Activated CD4-positive, alpha-beta T cell treated with anti-CD3 and anti-CD28 coated beads, Interleukin-2, amount 10 ng/mL, durations not matched to agents 24 days and 14 days (primary cell): ENCODE measurements around the gene CDH4. TPM values are rescaled to one million over a fixed set of nuclear protein-coding genes. Genes with fewer than 3 reads are reported as not detected.

Experiments used
- DNase-seq: peaks from one replicate; pipeline ENCODE4 v3.0.0; 2022
- H3K27ac Mint-ChIP-seq: one replicate; pipeline ENCODE4 v1.8.0; 2022; ENCODE audit warnings: mild to moderate bottlenecking, mixed read lengths
- H3K27me3 Mint-ChIP-seq: one replicate; pipeline ENCODE4 v1.8.0; 2022; ENCODE audit warnings: mixed read lengths
- H3K36me3 Mint-ChIP-seq: one replicate; pipeline ENCODE4 v1.8.0; 2022; ENCODE audit warnings: low read depth, mild to moderate bottlenecking, mixed read lengths
- H3K4me1 Mint-ChIP-seq: one replicate; pipeline ENCODE4 v1.8.0; 2021; ENCODE audit warnings: mixed read lengths
- H3K4me3 Mint-ChIP-seq: one replicate; pipeline ENCODE4 v1.8.0; 2022; ENCODE audit warnings: mild to moderate bottlenecking, moderate library complexity, mixed read lengths
- H3K9me3 Mint-ChIP-seq: one replicate; pipeline ENCODE4 v1.8.0; 2021; ENCODE audit warnings: mixed read lengths
- intact Hi-C: fragments of 100-400 bp; cut with micrococcal nuclease; formaldehyde crosslinking; loops from one replicate; pipeline ENCODE4 v1.15.1; 2023
- total RNA-seq: library from RNA; stranded (reverse); gene quantifications from 2 replicates; pipeline ENCODE4 v1.2.3, GENCODE V29; 2022

Gene CDH4
- total RNA-seq, 1 donor from 2014 or later: not detected

DNA sequence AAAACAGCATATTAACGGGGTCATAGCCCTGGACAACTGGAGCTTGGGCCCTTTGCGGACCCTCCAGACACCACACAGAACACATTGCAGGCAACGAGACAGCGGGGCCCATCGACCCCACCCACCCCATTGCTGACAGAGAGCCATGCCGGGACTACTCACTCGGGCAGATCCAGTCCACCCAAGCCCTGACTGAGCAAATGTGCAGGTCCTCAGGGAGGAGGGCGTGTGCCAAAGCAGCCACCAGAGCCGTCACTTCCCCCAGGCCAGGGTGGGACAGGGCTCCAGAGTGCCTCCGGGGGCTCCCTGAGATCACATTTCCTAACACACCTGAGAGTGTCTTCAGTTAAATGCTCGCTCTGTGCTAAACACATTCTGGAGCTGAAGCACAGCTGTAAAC, 114.9 kb downstream of the CDH4 start:
- H3K27ac Mint-ChIP-seq: no peak overlapping the region
- no peaks in the 10 kb centered on the region for H3K27me3 Mint-ChIP-seq
- H3K36me3 Mint-ChIP-seq: no peaks in the 10 kb centered on the region
- H3K9me3 Mint-ChIP-seq: no peaks in the 10 kb centered on the region
- no peak overlapping the region for H3K4me3 Mint-ChIP-seq
- intact Hi-C loops: no loop called here
- DNase-seq: no peak
- no peaks in the 10 kb centered on the region for H3K4me1 Mint-ChIP-seq

DNA sequence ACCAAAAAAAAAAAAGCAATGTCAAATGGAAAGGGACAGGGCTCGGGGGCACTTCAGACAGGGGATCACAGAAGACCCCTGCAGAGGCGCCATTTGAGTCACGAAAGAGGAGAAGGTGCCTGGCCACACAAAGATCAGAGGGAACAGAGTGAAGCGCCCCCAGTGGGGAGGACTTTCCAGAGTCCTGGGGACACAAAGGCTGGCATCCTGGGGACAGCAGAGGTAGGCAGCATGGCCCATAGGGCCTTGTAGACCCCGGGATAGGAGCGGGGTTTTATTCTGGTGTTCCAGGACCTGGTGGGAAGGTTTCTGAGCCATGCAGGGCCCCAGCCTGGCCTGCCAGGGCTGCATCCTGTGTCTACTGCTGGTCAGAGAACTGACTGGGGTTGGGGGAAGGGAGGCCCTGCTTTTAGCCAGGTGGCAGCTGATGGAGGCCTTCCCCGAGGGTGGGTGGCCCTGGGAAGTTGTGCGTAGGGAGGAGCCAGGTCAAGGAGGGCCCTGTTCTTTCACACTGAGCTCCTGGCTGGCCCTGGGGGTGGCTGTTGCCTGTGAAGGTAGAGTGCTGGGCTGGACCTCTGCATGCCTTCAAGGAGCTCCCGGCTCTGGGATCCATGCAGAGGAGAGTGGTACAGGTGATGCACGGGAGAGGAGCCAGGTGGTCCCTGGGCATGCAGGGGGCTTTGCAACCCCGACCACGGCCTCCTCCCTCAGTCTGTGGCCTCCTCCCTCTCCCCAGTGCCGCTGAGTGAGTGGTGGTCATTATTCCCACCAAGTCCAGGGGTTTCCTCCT, 117.9 kb downstream of the CDH4 start:
- H3K4me1 Mint-ChIP-seq: no peaks in the 10 kb centered on the region
- no peak overlapping the region for H3K4me3 Mint-ChIP-seq
- no peaks in the 10 kb centered on the region for H3K36me3 Mint-ChIP-seq
- no peaks in the 10 kb centered on the region for H3K9me3 Mint-ChIP-seq
- DNase-seq: no peak
- no peak overlapping the region for H3K27ac Mint-ChIP-seq
- H3K27me3 Mint-ChIP-seq: no peaks in the 10 kb centered on the region
- intact Hi-C loops: no loop called here

DNA sequence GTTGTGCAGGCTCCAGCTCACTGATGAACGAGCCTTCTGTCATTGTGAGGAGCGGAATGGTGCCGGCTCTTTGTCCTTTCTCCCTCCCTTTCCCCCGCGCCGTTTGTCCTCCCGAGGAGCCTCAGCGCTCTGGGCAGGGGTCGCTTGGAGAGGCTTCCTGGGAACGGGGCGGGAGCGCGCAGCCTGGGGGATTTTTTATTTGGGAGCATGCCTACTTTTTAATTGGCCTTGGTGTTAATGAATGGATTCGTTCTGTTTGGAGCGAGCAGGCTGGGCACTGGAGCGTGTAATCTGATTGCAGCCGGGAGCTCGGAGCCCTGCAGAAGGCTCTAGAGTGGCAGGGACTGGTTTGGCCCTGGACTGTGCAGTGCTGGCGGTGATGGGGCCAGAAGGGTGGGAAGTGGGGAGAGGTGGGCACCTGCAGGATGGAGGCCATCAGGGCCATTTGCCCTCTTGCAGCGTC, 118.8 kb downstream of the CDH4 start:
- no peaks in the 10 kb centered on the region for H3K4me1 Mint-ChIP-seq
- no peak overlapping the region for H3K27ac Mint-ChIP-seq
- no peaks in the 10 kb centered on the region for H3K36me3 Mint-ChIP-seq
- H3K4me3 Mint-ChIP-seq: no peak overlapping the region
- H3K9me3 Mint-ChIP-seq: no peaks in the 10 kb centered on the region
- H3K27me3 Mint-ChIP-seq: no peaks in the 10 kb centered on the region
- no peak for DNase-seq
- intact Hi-C loops: no loop called here

DNA sequence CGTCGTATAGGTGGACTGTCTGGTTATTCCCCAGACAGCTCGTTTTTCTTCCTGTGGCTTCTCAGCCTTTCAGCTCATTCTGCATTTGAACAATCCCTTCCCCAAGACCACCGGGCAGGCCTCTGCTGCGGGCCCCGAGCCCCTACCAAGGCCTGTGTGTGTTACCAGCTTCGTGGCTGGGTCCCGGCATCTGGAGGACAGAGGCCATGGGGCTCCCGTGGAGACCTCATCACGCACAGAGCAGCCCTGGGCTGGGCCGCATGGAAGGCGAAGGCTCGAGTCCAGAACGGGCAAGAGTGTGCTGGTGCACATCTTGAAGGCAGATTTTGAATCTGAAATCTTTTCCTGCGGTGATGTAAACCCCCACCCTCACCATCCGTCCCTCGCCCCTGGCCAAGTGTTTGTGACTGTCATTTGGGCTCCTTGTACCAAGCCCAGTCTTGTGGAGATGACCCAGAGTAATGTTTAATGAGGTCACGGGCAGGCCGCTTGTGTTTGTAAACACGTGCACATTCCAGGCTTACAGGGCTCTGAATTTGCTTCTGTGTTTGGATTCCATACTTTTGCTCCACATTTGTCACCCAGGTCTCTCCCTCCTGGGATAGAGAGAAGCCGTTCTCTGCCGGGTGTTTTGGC, 119.6 kb downstream of the CDH4 start:
- no peaks in the 10 kb centered on the region for H3K36me3 Mint-ChIP-seq

GRCh38 chr20:61372137-61373054, 120.3 kb downstream of the CDH4 start:
- H3K36me3 Mint-ChIP-seq: no peaks in the 10 kb centered on the region
- no peak for DNase-seq
- intact Hi-C loops: no loop called here
- no peaks in the 10 kb centered on the region for H3K27me3 Mint-ChIP-seq
- no peak overlapping the region for H3K4me3 Mint-ChIP-seq
- H3K27ac Mint-ChIP-seq: no peak overlapping the region
- no peaks in the 10 kb centered on the region for H3K9me3 Mint-ChIP-seq
- H3K4me1 Mint-ChIP-seq: no peaks in the 10 kb centered on the region

More for the DNA sequence above, 119.6 kb downstream of the CDH4 start:
- Mint-ChIP-seq H3K4me1 (no peaks in the 10 kb centered on the region), H3K27ac (no peak overlapping the region), H3K9me3 (no peaks in the 10 kb centered on the region), H3K4me3 (no peak overlapping the region), H3K27me3 (no peaks in the 10 kb centered on the region)
- no peak for DNase-seq
- intact Hi-C loops: no loop called here

GRCh38 chr20:61373055-61373399, 121.0 kb downstream of the CDH4 start:
- H3K9me3 Mint-ChIP-seq: no peaks in the 10 kb centered on the region
- no peak for DNase-seq
- no peaks in the 10 kb centered on the region for H3K4me1 Mint-ChIP-seq
- H3K27me3 Mint-ChIP-seq: no peaks in the 10 kb centered on the region
- intact Hi-C loops: no loop called here
- H3K36me3 Mint-ChIP-seq: no peaks in the 10 kb centered on the region
- no peak overlapping the region for H3K4me3 Mint-ChIP-seq
- H3K27ac Mint-ChIP-seq: no peak overlapping the region

GRCh38 chr20:61373956-61374545, 122.0 kb downstream of the CDH4 start:
- Mint-ChIP-seq H3K4me3 (no peak overlapping the region), H3K27me3 (no peaks in the 10 kb centered on the region), H3K9me3 (no peaks in the 10 kb centered on the region), H3K4me1 (no peaks in the 10 kb centered on the region), H3K27ac (no peak overlapping the region), H3K36me3 (no peaks in the 10 kb centered on the region)
- intact Hi-C loops: no loop called here
- DNase-seq: no peak

DNA sequence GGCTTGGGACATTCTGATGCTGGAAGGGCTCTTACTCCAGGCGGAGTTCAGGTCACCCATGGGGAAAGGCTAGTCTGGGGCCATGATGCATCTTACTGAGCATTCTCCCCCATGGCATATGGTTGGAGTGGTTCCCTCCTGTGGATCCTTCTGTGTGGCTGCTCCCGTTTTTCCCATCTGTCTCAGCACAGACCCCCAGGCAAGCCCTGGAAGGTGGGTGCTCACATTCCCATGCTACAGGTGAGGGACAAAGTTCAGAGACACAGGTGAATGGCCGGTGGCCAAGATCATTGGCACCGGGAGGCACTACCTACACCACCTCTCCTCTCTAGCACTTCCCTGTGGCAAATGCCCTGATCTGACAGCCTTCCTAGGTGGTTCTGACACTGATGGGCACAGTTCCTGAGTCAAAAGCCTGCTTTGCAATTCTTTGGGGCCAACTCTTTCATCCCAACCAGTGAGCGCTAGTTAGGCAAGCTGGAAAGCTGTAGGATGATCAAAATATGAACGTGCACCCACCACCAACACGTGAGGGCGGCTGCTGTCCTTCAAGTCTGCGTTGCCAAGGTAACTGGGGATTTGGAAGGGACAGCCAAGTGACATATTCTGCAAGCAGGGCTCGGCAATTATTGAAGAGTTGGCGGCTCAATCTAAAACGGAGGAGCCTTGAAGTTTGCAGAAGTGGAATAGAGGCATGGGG, 124.6 kb downstream of the CDH4 start:
- H3K36me3 Mint-ChIP-seq: no peaks in the 10 kb centered on the region
- H3K27me3 Mint-ChIP-seq: no peaks in the 10 kb centered on the region
- no peak overlapping the region for H3K4me3 Mint-ChIP-seq
- DNase-seq: no peak
- no peaks in the 10 kb centered on the region for H3K9me3 Mint-ChIP-seq
- intact Hi-C loops: no loop called here
- H3K27ac Mint-ChIP-seq: no peak overlapping the region
- no peaks in the 10 kb centered on the region for H3K4me1 Mint-ChIP-seq

GRCh38 chr20:61378694-61379355, 126.8 kb downstream of the CDH4 start:
- no peak overlapping the region for H3K27ac Mint-ChIP-seq
- no peaks in the 10 kb centered on the region for H3K36me3 Mint-ChIP-seq
- H3K27me3 Mint-ChIP-seq: no peaks in the 10 kb centered on the region
- intact Hi-C loops: no loop called here
- DNase-seq: no peak
- no peaks in the 10 kb centered on the region for H3K9me3 Mint-ChIP-seq
- no peak overlapping the region for H3K4me3 Mint-ChIP-seq
- H3K4me1 Mint-ChIP-seq: no peaks in the 10 kb centered on the region

- no peak for DNase-seq
- Mint-ChIP-seq H3K9me3 (no peaks in the 10 kb centered on the region), H3K4me3 (no peak overlapping the region), H3K36me3 (no peaks in the 10 kb centered on the region), H3K4me1 (no peaks in the 10 kb centered on the region), H3K27me3 (no peaks in the 10 kb centered on the region), H3K27ac (no peak overlapping the region)
- intact Hi-C loops: no loop called here
These were observed 128.0 kb downstream of the CDH4 start for GRCh38 chr20:61379898-61380544.

GRCh38 chr20:61380545-61380915, 128.5 kb downstream of the CDH4 start:
- Mint-ChIP-seq H3K9me3 (no peaks in the 10 kb centered on the region), H3K36me3 (no peaks in the 10 kb centered on the region), H3K4me3 (no peak overlapping the region), H3K4me1 (no peaks in the 10 kb centered on the region), H3K27me3 (no peaks in the 10 kb centered on the region), H3K27ac (no peak overlapping the region)
- intact Hi-C loops: no loop called here
- DNase-seq: no peak

DNA sequence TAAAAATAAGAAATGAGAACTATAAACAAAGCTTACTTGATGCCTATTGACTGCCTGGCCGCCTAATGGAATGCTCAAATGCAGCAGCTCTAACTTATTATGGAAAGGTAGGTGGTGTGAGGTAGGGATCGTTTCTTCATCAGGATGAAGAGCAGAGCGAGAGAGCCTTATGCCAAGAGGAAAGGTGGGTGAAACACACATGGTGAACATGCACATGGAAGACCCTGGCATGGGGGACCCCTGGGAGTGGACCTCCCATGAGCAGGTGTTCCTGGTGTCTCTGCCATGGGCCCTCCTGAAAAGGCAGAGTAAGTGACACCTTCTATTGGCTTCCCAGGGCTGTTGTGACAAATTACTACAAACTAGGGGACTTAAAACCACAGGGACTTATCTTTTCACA, 130.1 kb downstream of the CDH4 start:
- intact Hi-C loops: no loop called here
- no peaks in the 10 kb centered on the region for H3K27me3 Mint-ChIP-seq
- no peaks in the 10 kb centered on the region for H3K36me3 Mint-ChIP-seq
- H3K4me1 Mint-ChIP-seq: no peaks in the 10 kb centered on the region
- no peak overlapping the region for H3K4me3 Mint-ChIP-seq
- no peak overlapping the region for H3K27ac Mint-ChIP-seq
- DNase-seq: no peak
- no peaks in the 10 kb centered on the region for H3K9me3 Mint-ChIP-seq

DNA sequence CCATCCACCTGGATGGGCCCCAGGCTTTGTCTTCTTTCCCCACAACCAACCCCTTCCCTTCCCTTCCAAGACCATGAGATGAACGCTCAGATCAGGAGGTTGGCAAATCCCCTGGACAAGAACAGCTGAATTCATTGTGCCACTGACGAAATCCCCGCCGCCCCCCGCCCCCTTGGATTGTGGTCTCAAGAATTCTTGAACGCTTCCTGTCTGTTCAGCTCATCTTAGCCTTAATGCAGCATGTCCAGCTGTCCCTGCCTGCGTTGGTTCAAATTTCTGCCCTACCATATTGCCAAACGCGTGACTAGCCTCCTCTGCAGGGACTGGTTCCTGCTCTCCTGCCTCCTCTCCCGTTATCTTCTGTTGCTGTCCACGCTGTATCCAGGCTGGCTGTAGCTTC, 133.2 kb downstream of the CDH4 start:
- H3K36me3 Mint-ChIP-seq: no peaks in the 10 kb centered on the region
- no peak for DNase-seq
- no peak overlapping the region for H3K27ac Mint-ChIP-seq
- H3K4me1 Mint-ChIP-seq: no peaks in the 10 kb centered on the region
- intact Hi-C loops: no loop called here
- H3K27me3 Mint-ChIP-seq: no peaks in the 10 kb centered on the region
- H3K9me3 Mint-ChIP-seq: no peaks in the 10 kb centered on the region
- H3K4me3 Mint-ChIP-seq: no peak overlapping the region
